PC-3 (cell line): ENCODE measurements around the gene AP4B1. TPM values are rescaled to one million over a fixed set of nuclear protein-coding genes. Genes with fewer than 3 reads are reported as not detected.

Experiments
- ATAC-seq: fragments of 200-7000 bp; cut with Tn5 transposase; 2 replicates; pipeline ENCODE4 v1.9.1; 2020; ENCODE audit warnings: mild to moderate bottlenecking, moderate library complexity
- BruUV-seq: library from RNA; stranded (reverse); fragments of 400-500 nt; replicated peaks from 2 replicates; lab custom pipeline; 2021; lab: Mats Ljungman, UMichigan
- CTCF ChIA-PET: fragments of 300-600 bp; sonication (Branson Sonifier 250); formaldehyde crosslinking; loops from one replicate; lab custom pipeline; 2022; ENCODE audit warnings: antibody characterized with exemption; lab: Charles Lee
- POLR2A ChIA-PET: fragments of 300-600 bp; sonication (Branson Sonifier 250); formaldehyde crosslinking; loops from one replicate; lab custom pipeline; 2022; ENCODE audit warnings: antibody characterized with exemption; ENCODE audit not compliant: unreplicated experiment; lab: Charles Lee
- DNase-seq: peaks from one replicate; pipeline ENCODE4 v3.0.0-alpha.2; 2015
- H2AFZ ChIP-seq: fragments of 300-600 bp; sonication (generic); 2 replicates; pipeline ENCODE4 v1.6.0; 2016; ENCODE audit warnings: antibody characterized with exemption, low read length
- H3F3A ChIP-seq: fragments of 300-600 bp; sonication (generic); one replicate; pipeline ENCODE4 v1.6.0; 2017; ENCODE audit warnings: antibody characterized with exemption, low read length, control low read depth, mild to moderate bottlenecking; ENCODE audit not compliant: unreplicated experiment
- H3K27ac ChIP-seq: fragments of 300-600 bp; sonication (generic); 2 replicates; pipeline ENCODE4 v1.5.1; 2016; ENCODE audit warnings: mild to moderate bottlenecking, low read length
- H3K27me3 ChIP-seq: fragments of 300-600 bp; sonication (generic); 2 replicates; pipeline ENCODE4 v1.6.1; 2016; ENCODE audit warnings: low read length, mixed read lengths
- H3K36me3 ChIP-seq: fragments of 300-600 bp; sonication (generic); 2 replicates; pipeline ENCODE4 v1.6.1; 2016; ENCODE audit warnings: low read depth, mixed run types, low read length, mixed read lengths
- H3K4me1 ChIP-seq: fragments of 300-600 bp; sonication (generic); 2 replicates; pipeline ENCODE4 v1.5.1; 2016; ENCODE audit warnings: low read length; ENCODE audit not compliant: insufficient read depth
- H3K4me2 ChIP-seq: fragments of 300-600 bp; sonication (generic); 2 replicates; pipeline ENCODE4 v1.6.0; 2016; ENCODE audit warnings: low read length
- H3K4me3 ChIP-seq: fragments of 300-600 bp; sonication (generic); 2 replicates; pipeline ENCODE4 v1.5.1; 2016; ENCODE audit warnings: mild to moderate bottlenecking, low read length, mixed read lengths
- H3K79me2 ChIP-seq: fragments of 300-600 bp; sonication (generic); 2 replicates; pipeline ENCODE4 v1.6.1; 2017; ENCODE audit warnings: low read length, mixed read lengths
- H3K9ac ChIP-seq: fragments of 300-600 bp; sonication (generic); 2 replicates; pipeline ENCODE4 v1.6.0; 2016; ENCODE audit warnings: mild to moderate bottlenecking, low read length
- H3K9me2 ChIP-seq: fragments of 300-600 bp; sonication (generic); replicated peaks from 2 replicates; pipeline ENCODE4 v1.6.1; 2016; ENCODE audit warnings: mixed run types, low read length, mixed read lengths
- H3K9me3 ChIP-seq: fragments of 300-600 bp; sonication (generic); 2 replicates; pipeline ENCODE4 v1.6.1; 2016; ENCODE audit warnings: low read length, mixed read lengths
- H4K20me1 ChIP-seq: fragments of 300-600 bp; sonication (generic); 2 replicates; pipeline ENCODE4 v1.6.1; 2016; ENCODE audit warnings: low read length, mixed read lengths
- CTCF ChIP-seq: fragments of 300-600 bp; sonication (generic); conservative IDR thresholded peaks from 2 replicates; pipeline ENCODE4 v1.5.1; 2017; ENCODE audit warnings: antibody characterized with exemption, low read depth, mild to moderate bottlenecking, low read length
- EZH2 ChIP-seq: fragments of 300-600 bp; sonication (generic); IDR thresholded peaks from one replicate; pipeline ENCODE4 v1.6.1; 2017; ENCODE audit warnings: antibody characterized with exemption, mild to moderate bottlenecking, low read length; ENCODE audit not compliant: unreplicated experiment
- EZH2phosphoT487 ChIP-seq: fragments of 300-600 bp; sonication (generic); IDR thresholded peaks from 2 replicates; pipeline ENCODE4 v1.6.1; 2018; ENCODE audit warnings: mild to moderate bottlenecking, antibody characterized with exemption, low read length, borderline replicate concordance
- intact Hi-C: fragments of 100-400 bp; cut with micrococcal nuclease; formaldehyde crosslinking; loops from 2 replicates; pipeline ENCODE4 v1.9.0; 2023
- total RNA-seq: library from RNA; depleted of rRNA; stranded (reverse); fragments of >200 nt; gene quantifications from 2 replicates; pipeline ENCODE4 v1.2.3, GENCODE V29; 2014

AP4B1 gene
- total RNA-seq, 1 experiment from 2014 or later: 15.5 TPM

- ChIA-PET CTCF (no interaction called here), POLR2A (no interaction called here)
Observed at GRCh38 chr1:113913887-113914664, 9.5 kb upstream of the AP4B1 start.

GRCh38 chr1:113913312-113913668 lies 8.7 kb upstream of the AP4B1 start:
- ATAC-seq (no peak), DNase-seq (no peak)
- CTCF ChIA-PET: no interaction called here
- Histone ChIP-seq H3K9me3 (no peaks in the 10 kb centered on the region), H4K20me1 (no peaks in the 10 kb centered on the region), H3K27ac (no peak overlapping the region), H3K36me3 (peaks cover 21% of the 10 kb centered on the region; the same call in 1 of the 2 replicates), H3K27me3 (no peaks in the 10 kb centered on the region), H3K4me1 (peaks cover 15% of the 10 kb centered on the region; the same call in 1 of the 2 replicates), H3K4me2 (no peak overlapping the region), H3K4me3 (no peak overlapping the region), H3F3A (no peaks in the 10 kb centered on the region), H3K79me2 (peaks cover 1% of the 10 kb centered on the region; the same call in 1 of the 2 replicates), H2AFZ (no peak overlapping the region), H3K9me2 (no peaks in the 10 kb centered on the region), H3K9ac (no peak overlapping the region)
- no peak for TF ChIP-seq CTCF
- TF ChIP-seq EZH2phosphoT487: no peak
- TF ChIP-seq EZH2: no peak
- intact Hi-C loops: no loop called here
- BruUV-seq: no TSS peak
- POLR2A ChIA-PET: no interaction called here

More at GRCh38 chr1:113913887-113914664, 9.5 kb upstream of the AP4B1 start:
- no peak overlapping the region for H3K27ac ChIP-seq
- H2AFZ ChIP-seq: no peak overlapping the region
- no peak overlapping the region for H3K9ac ChIP-seq
- DNase-seq (no peak), ATAC-seq (no peak)
- no peak overlapping the region for H3K4me3 ChIP-seq
- no peaks in the 10 kb centered on the region for H3K9me3 ChIP-seq
- H3F3A ChIP-seq: no peaks in the 10 kb centered on the region
- H3K4me1 ChIP-seq: peaks cover 15% of the 10 kb centered on the region; the same call in 1 of the 2 replicates
- H4K20me1 ChIP-seq: no peaks in the 10 kb centered on the region
- H3K79me2 ChIP-seq: no peaks in the 10 kb centered on the region
- H3K4me2 ChIP-seq: no peak overlapping the region
- no peaks in the 10 kb centered on the region for H3K27me3 ChIP-seq
- BruUV-seq: no TSS peak
- TF ChIP-seq EZH2 (no peak), CTCF (no peak), EZH2phosphoT487 (no peak)
- intact Hi-C loops: no loop called here
- H3K9me2 ChIP-seq: no peaks in the 10 kb centered on the region
- H3K36me3 ChIP-seq: peaks cover 21% of the 10 kb centered on the region; the same call in 1 of the 2 replicates
